Activated CD8-positive, alpha-beta T cell treated with anti-CD3 and anti-CD28 coated beads, Interleukin-2, amount 10 ng/mL, durations not matched to agents 7 days and 5 days (primary cell): ENCODE measurements around the gene SERF2. TPM values are rescaled to one million over a fixed set of nuclear protein-coding genes. Genes with fewer than 3 reads are reported as not detected.
"Not testable (repeated sequence)": the region's sequence is repeated elsewhere in the genome, so short reads cannot be mapped to it uniquely, and the experiment has no call there.

Experiments used
- ATAC-seq: fragments of 150-1000 bp; cut with Tn5 transposase; one replicate; pipeline ENCODE4 v1.10.0; 2021; ENCODE audit warnings: moderate library complexity
- CTCF ChIA-PET: fragments of 350-600 bp; sonication (Branson Sonifier 250); formaldehyde crosslinking; loops from one replicate; lab custom pipeline; 2021; ENCODE audit warnings: antibody characterized with exemption; lab: Charles Lee
- POLR2A ChIA-PET: fragments of 350-600 bp; sonication (Branson Sonifier 250); formaldehyde crosslinking; loops from one replicate; lab custom pipeline; 2021; ENCODE audit warnings: antibody characterized with exemption; lab: Charles Lee
- DNase-seq: peaks from one replicate; pipeline ENCODE4 v3.0.0-alpha.2; 2020
- H3K27ac Mint-ChIP-seq: one replicate; pipeline ENCODE4 v1.8.0; 2021; ENCODE audit warnings: mild to moderate bottlenecking, mixed read lengths
- H3K27me3 Mint-ChIP-seq: one replicate; pipeline ENCODE4 v1.8.0; 2021; ENCODE audit warnings: low read depth, mixed read lengths
- H3K36me3 Mint-ChIP-seq: one replicate; pipeline ENCODE4 v1.8.0; 2021; ENCODE audit warnings: low read depth, mixed read lengths
- H3K4me1 Mint-ChIP-seq: one replicate; pipeline ENCODE4 v1.8.0; 2021; ENCODE audit warnings: low read depth, mixed read lengths
- H3K4me3 Mint-ChIP-seq: one replicate; pipeline ENCODE4 v1.8.0; 2021; ENCODE audit warnings: mild to moderate bottlenecking, mixed read lengths
- H3K9me3 Mint-ChIP-seq: one replicate; pipeline ENCODE4 v1.8.0; 2022; ENCODE audit warnings: mixed read lengths; ENCODE audit not compliant: insufficient read depth
- total RNA-seq, 2 experiments: library from RNA; stranded (reverse); gene quantifications; one replicate each; pipeline ENCODE4 v1.2.3, GENCODE V29; 2021

The SERF2 gene
- total RNA-seq, 2 experiments from 2014 or later = 1,025 to 1,042 TPM

- Mint-ChIP-seq H3K27me3 (no peaks in the 10 kb centered on the region), H3K27ac (peak overlapping the region; percentile 57), H3K9me3 (no peaks in the 10 kb centered on the region), H3K4me3 (peak overlapping the region; percentile 96), H3K4me1 (peaks cover 49% of the 10 kb centered on the region), H3K36me3 (peaks cover 63% of the 10 kb centered on the region)
- POLR2A ChIA-PET = interaction anchor here (2.0 kb wide), 2 partner anchors 30 kb away, joined by 9 to 11 read pairs; partner anchors contain the start of gene MFAP1
- CTCF ChIA-PET = interaction anchor here (3.6 kb wide), 1 partner anchor 18 kb away, joined by 17 read pairs; the partner anchor contains the start of gene ELL3
- DNase-seq (no peak), ATAC-seq (no peak)
Measured at GRCh38 chr15:43794269-43795037, 2.3 kb downstream of the SERF2 start.

- Mint-ChIP-seq H3K27me3 (no peaks in the 10 kb centered on the region), H3K36me3 (peaks cover 71% of the 10 kb centered on the region), H3K4me1 (peaks cover 57% of the 10 kb centered on the region), H3K27ac (no peak overlapping the region), H3K4me3 (no peak overlapping the region), H3K9me3 (no peaks in the 10 kb centered on the region)
- DNase-seq (no peak), ATAC-seq (no peak)
- ChIA-PET CTCF (interaction anchor here (2.1 to 3.6 kb wide), 2 partner anchors 18 to 25 kb away, joined by 5 to 17 read pairs; partner anchors contain the start of gene ELL3), POLR2A (interaction anchor here (2.0 kb wide), 1 partner anchor 29 kb away, joined by 9 read pairs; the partner anchor contains the start of gene MFAP1)
Measured at GRCh38 chr15:43795197-43795596, 3.1 kb downstream of the SERF2 start.

- Mint-ChIP-seq H3K4me3 (no peak overlapping the region), H3K27ac (peak overlapping the region; percentile 2), H3K27me3 (no peaks in the 10 kb centered on the region), H3K9me3 (no peaks in the 10 kb centered on the region), H3K4me1 (peaks cover 63% of the 10 kb centered on the region), H3K36me3 (peaks cover 79% of the 10 kb centered on the region)
- DNase-seq (no peak), ATAC-seq (no peak)
- ChIA-PET CTCF (interaction anchor here (2.1 to 3.6 kb wide), 2 partner anchors 19 to 26 kb away, joined by 5 to 17 read pairs; partner anchors contain the start of gene ELL3), POLR2A (interaction anchor here (2.0 kb wide), 1 partner anchor 29 kb away, joined by 9 read pairs; the partner anchor contains the start of gene MFAP1)
Measured at GRCh38 chr15:43795997-43796396, 3.9 kb downstream of the SERF2 start.

GRCh38 chr15:43796566-43796965 is 4.4 kb downstream of the SERF2 start:
- Mint-ChIP-seq H3K27me3 (no peaks in the 10 kb centered on the region), H3K9me3 (no peaks in the 10 kb centered on the region), H3K4me3 (no peak overlapping the region), H3K4me1 (peaks cover 66% of the 10 kb centered on the region), H3K36me3 (peaks cover 84% of the 10 kb centered on the region), H3K27ac (peak overlapping the region; percentile 26)
- DNase-seq (no peak), ATAC-seq (no peak)
- CTCF ChIA-PET = interaction anchor here (0.6 to 3.6 kb wide), 3 partner anchors 20 to 1395 kb away, joined by 3 to 17 read pairs (median 5); partner anchors contain the start of gene ELL3
- POLR2A ChIA-PET = interaction anchor here (1.0 to 2.0 kb wide), 3 partner anchors 12 to 28 kb away, joined by 3 to 9 read pairs (median 4); partner anchors contain the start of gene MFAP1

GRCh38 chr15:43799209-43799944 is 7.3 kb downstream of the SERF2 start:
- no peaks in the 10 kb centered on the region for H3K27me3 Mint-ChIP-seq
- H3K4me1 Mint-ChIP-seq = peaks cover 54% of the 10 kb centered on the region
- ChIA-PET POLR2A (interaction anchor here (1.2 to 3.2 kb wide), 4 partner anchors 9 to 53 kb away, joined by 4 to 23 read pairs (median 10); partner anchors contain the start of genes ELL3, MFAP1 and PDIA3), CTCF (interaction anchor here (0.8 to 1.8 kb wide), 2 partner anchors 26 to 28 kb away, joined by 3 to 8 read pairs; partner anchors contain the start of gene MFAP1)
- DNase-seq (no peak), ATAC-seq (no peak)
- no peaks in the 10 kb centered on the region for H3K9me3 Mint-ChIP-seq
- peak overlapping the region; percentile 98 for H3K27ac Mint-ChIP-seq
- H3K36me3 Mint-ChIP-seq = peaks cover 70% of the 10 kb centered on the region
- peak overlapping the region; percentile 17 for H3K4me3 Mint-ChIP-seq

- Mint-ChIP-seq H3K27me3 (no peaks in the 10 kb centered on the region), H3K36me3 (peaks cover 69% of the 10 kb centered on the region), H3K4me3 (peak within 1 kb of the TSS; percentile 98), H3K9me3 (no peaks in the 10 kb centered on the region), H3K27ac (peak within 1 kb of the TSS; percentile 98), H3K4me1 (peaks cover 49% of the 10 kb centered on the region)
- CTCF ChIA-PET = interaction anchor here (0.8 to 1.8 kb wide), 4 partner anchors 8 to 28 kb away, joined by 3 to 8 read pairs (median 4); partner anchors contain the start of genes MFAP1 and SERF2
- POLR2A ChIA-PET = interaction anchor here (0.5 to 3.4 kb wide), 12 partner anchors 8 to 619 kb away, joined by 3 to 23 read pairs (median 6); partner anchors contain the start of genes ELL3, MFAP1, PDIA3 and SERF2
- ATAC-seq (no peak), DNase-seq (no peak)
Measured at GRCh38 chr15:43799945-43800285, 7.8 kb downstream of the SERF2 start, which contains the start of gene SERINC4. TSS of gene SERINC4 (minus strand) at chr15:43800220. CDS start at chr15:43799986, 234 bp downstream.

- peak within 1 kb of the TSS; percentile 98 for H3K27ac Mint-ChIP-seq
- H3K36me3 Mint-ChIP-seq = peaks cover 69% of the 10 kb centered on the region
- H3K9me3 Mint-ChIP-seq = no peaks in the 10 kb centered on the region
- H3K27me3 Mint-ChIP-seq = no peaks in the 10 kb centered on the region
- H3K4me3 Mint-ChIP-seq = peak within 1 kb of the TSS; percentile 98
- CTCF ChIA-PET = interaction anchor here (0.8 to 1.8 kb wide), 5 partner anchors 9 to 29 kb away, joined by 3 to 8 read pairs (median 4); partner anchors contain the start of genes ELL3, MFAP1 and SERF2
- ATAC-seq = peak; percentile 97
- POLR2A ChIA-PET = interaction anchor here (0.5 to 3.4 kb wide), 17 partner anchors 8 to 619 kb away, joined by 3 to 23 read pairs (median 3); partner anchors contain the start of genes ELL3, MFAP1, PDIA3 and SERF2
- DNase-seq = peak; percentile 95
- H3K4me1 Mint-ChIP-seq = peaks cover 43% of the 10 kb centered on the region
Measured at GRCh38 chr15:43800286-43801141, 8.4 kb downstream of the SERF2 start, which contains the start of gene HYPK. TSS of gene HYPK (plus strand) at chr15:43800599. CDS start at chr15:43800623, 24 bp downstream.

GRCh38 chr15:43802676-43803075 is 10.6 kb downstream of the SERF2 start:
- H3K27me3 Mint-ChIP-seq, H3K9me3 Mint-ChIP-seq, H3K27ac Mint-ChIP-seq, ATAC-seq, CTCF ChIA-PET, H3K4me3 Mint-ChIP-seq, DNase-seq: not testable (repeated sequence)
- Mint-ChIP-seq H3K36me3 (peaks cover 72% of the 10 kb centered on the region), H3K4me1 (peaks cover 32% of the 10 kb centered on the region)
- POLR2A ChIA-PET = interaction anchor here (1.4 to 3.4 kb wide), 3 partner anchors 11 to 26 kb away, joined by 3 to 21 read pairs (median 8); partner anchors contain the start of genes ELL3 and SERF2

GRCh38 chr15:43808435-43808950 is 16.4 kb downstream of the SERF2 start:
- no peak for ATAC-seq
- Mint-ChIP-seq H3K27me3 (no peaks in the 10 kb centered on the region), H3K36me3 (peaks cover 71% of the 10 kb centered on the region), H3K4me1 (peaks cover 9% of the 10 kb centered on the region), H3K9me3 (no peaks in the 10 kb centered on the region), H3K27ac (no peak overlapping the region), H3K4me3 (no peak overlapping the region)
- ChIA-PET CTCF (interaction anchor here (0.9 to 1.1 kb wide), 2 partner anchors 11 to 20 kb away, joined by 3 read pairs; no protein-coding TSS in a partner anchor), POLR2A (interaction anchor here (0.8 to 1.0 kb wide), 3 partner anchors 8 to 15 kb away, joined by 3 to 6 read pairs (median 3); partner anchors contain the start of genes HYPK and SERINC4)
- DNase-seq = no peak
